Measurements from ENCODE around the gene PPP1R11.

GRCh38 chr6:30102970-30103871 lies 36.2 kb downstream of the PPP1R11 start:
- TF ChIP-seq POLR2A (IDR thresholded peaks at IDR 0.05; ENCODE audit: low read length): no peak
- TF ChIP-seq GATA1 (IDR thresholded peaks at IDR 0.05; ENCODE audit: low read depth, low read length): no peak
